RWPE1 (cell line): ENCODE results near the gene CCSER2.

ENCODE experiments used
- CTCF ChIA-PET: fragments of 350-600 bp; sonication (Branson Sonifier 250); formaldehyde crosslinking; extraction: SDS; loops from one replicate; lab custom pipeline; 2021; lab: Yijun Ruan, JAX
- POLR2A ChIA-PET: fragments of 400-600 bp; formaldehyde crosslinking; extraction: SDS; loops from one replicate; lab custom pipeline; 2020; ENCODE audit warnings: antibody characterized with exemption; ENCODE audit not compliant: low non-redundant PET; lab: Yijun Ruan, JAX
- DNase-seq: peaks from one replicate; pipeline ENCODE4 v3.0.0; 2012; ENCODE audit warnings: low spot score
- H3K27ac ChIP-seq: fragments of 450-650 bp; 2 replicates; pipeline ENCODE4 v1.5.1; 2017
- TF ChIP-seq, protein P1 (sequence below): fragments of 450-650 bp; conservative IDR thresholded peaks from 2 replicates; pipeline ENCODE4 v1.5.1; 2017; ENCODE audit warnings: low read depth, mild to moderate bottlenecking

Gene CCSER2

DNA sequence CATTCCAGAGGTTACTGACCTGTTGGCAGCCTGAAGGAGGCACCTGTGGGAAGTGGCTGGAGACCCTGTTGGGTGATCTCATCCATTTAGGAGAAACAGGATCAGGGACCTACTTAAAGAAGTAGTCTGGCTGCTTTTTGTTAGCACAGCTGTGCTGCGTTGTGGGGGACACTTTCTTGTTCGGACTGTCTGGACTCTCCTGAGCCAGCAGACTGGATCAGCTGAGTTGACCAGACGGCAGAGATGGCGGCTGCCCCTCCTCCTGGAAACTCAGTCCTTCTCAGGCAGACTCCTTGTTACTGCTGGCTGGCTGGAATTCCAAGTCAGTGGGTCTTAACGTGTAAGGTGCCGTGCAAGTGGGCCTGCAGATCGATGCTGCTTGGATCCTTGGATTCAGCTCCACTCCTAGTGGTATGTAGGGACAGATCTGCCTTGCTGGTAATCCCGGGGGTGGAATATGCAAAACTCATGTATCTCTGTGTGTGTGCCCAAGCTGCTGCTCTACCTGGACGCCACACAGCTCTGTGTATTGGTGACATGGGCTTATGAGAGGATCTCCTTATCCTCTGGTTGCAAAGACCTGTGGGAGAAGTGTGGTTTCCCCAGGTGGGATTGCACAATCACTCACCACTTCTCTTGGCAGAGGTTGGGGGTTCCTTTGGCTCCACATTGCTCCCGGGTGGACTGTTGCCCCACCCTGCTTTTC lies 87.3 kb downstream of the CCSER2 start:
- ChIA-PET CTCF (interaction anchor here (0.9 kb wide), 1 partner anchor 10 kb away, joined by 4 read pairs; no protein-coding TSS in a partner anchor), POLR2A (interaction anchor here (0.5 kb wide), 1 partner anchor 37 kb away, joined by 3 read pairs; no protein-coding TSS in a partner anchor)
- H3K27ac ChIP-seq: 0 out of 2 replicates have a peak overlapping the region, but pooled peaks have one; percentile 14
- no peak for DNase-seq
- TF ChIP-seq, protein P1, sequence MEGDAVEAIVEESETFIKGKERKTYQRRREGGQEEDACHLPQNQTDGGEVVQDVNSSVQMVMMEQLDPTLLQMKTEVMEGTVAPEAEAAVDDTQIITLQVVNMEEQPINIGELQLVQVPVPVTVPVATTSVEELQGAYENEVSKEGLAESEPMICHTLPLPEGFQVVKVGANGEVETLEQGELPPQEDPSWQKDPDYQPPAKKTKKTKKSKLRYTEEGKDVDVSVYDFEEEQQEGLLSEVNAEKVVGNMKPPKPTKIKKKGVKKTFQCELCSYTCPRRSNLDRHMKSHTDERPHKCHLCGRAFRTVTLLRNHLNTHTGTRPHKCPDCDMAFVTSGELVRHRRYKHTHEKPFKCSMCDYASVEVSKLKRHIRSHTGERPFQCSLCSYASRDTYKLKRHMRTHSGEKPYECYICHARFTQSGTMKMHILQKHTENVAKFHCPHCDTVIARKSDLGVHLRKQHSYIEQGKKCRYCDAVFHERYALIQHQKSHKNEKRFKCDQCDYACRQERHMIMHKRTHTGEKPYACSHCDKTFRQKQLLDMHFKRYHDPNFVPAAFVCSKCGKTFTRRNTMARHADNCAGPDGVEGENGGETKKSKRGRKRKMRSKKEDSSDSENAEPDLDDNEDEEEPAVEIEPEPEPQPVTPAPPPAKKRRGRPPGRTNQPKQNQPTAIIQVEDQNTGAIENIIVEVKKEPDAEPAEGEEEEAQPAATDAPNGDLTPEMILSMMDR: no peak

DNA sequence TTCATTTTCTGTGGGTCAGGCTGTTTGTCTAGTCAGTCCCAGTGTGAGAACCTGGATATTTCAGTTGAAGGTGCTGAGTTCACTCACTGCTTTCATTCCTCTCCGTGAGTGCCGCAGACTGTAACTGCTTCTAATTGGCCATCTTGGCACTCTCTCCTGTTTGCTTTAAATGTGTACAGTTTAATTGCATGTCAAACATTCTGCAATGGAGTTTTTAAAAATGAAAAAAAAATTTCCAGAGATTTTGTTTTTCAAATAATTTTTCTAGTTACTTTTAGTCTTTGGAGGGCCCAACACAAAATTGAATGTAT lies 87.8 kb downstream of the CCSER2 start:
- DNase-seq: no peak
- POLR2A ChIA-PET: interaction anchor here (0.5 kb wide), 1 partner anchor 36 kb away, joined by 3 read pairs; no protein-coding TSS in a partner anchor
- TF ChIP-seq, protein P1: no peak
- H3K27ac ChIP-seq: 0 out of 2 replicates have a peak overlapping the region, but pooled peaks have one; percentile 14
- CTCF ChIA-PET: interaction anchor here (0.9 kb wide), 1 partner anchor 11 kb away, joined by 4 read pairs; no protein-coding TSS in a partner anchor

DNA sequence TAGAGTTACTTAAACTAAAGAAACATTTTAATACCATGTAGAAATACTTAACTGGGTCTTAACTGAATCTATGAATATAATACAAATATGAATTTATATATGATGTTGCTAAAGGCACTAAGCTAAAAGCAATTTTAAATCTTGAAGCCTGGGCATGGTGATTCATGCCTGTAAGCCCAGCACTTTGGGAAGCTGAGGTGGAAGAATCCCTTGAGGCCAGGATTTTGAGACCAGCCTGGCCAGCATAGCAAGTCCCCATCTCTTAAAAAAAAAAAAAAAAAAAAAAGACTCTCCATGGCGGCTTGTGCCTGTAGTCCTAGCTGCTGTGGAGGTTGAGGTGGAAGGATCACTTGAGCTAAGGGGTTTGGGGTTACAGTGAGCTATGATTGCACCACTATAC lies 95.3 kb downstream of the CCSER2 start:
- TF ChIP-seq, protein P1: no peak
- no peak for DNase-seq
- CTCF ChIA-PET: no interaction called here
- POLR2A ChIA-PET: interaction anchor here (0.6 kb wide), 1 partner anchor 71 kb away, joined by 5 read pairs; no protein-coding TSS in a partner anchor
- no peak overlapping the region for H3K27ac ChIP-seq

DNA sequence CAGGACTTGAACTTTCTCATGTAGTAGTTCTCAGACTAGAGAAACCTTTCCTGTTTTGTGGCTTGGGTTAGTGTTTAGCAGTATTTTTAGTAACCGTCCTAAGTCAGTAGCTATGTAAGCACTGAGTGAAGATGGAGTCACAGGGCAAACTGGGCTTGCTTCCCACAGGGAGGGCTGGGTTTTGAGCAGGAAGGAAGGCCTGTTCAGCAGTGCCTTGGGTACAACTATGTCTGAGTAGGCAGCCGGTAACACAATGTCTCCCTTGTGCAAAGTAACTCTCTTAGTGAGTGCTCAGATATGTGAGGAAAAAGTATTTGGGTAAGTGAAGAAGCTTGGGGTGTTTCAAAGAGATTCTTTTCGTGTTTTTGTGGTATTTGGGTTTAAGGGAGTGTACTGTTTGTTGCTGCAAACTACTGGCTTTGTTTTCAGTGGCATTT lies 96.4 kb downstream of the CCSER2 start:
- peak overlapping the region; percentile 41; the same call in 1 of the 2 replicates for H3K27ac ChIP-seq
- POLR2A ChIA-PET: no interaction called here
- DNase-seq: peak; percentile 54
- CTCF ChIA-PET: interaction anchor here (0.6 to 0.8 kb wide), 2 partner anchors 23 to 112 kb away, joined by 3 to 4 read pairs; no protein-coding TSS in a partner anchor
- TF ChIP-seq, protein P1: no peak

DNA sequence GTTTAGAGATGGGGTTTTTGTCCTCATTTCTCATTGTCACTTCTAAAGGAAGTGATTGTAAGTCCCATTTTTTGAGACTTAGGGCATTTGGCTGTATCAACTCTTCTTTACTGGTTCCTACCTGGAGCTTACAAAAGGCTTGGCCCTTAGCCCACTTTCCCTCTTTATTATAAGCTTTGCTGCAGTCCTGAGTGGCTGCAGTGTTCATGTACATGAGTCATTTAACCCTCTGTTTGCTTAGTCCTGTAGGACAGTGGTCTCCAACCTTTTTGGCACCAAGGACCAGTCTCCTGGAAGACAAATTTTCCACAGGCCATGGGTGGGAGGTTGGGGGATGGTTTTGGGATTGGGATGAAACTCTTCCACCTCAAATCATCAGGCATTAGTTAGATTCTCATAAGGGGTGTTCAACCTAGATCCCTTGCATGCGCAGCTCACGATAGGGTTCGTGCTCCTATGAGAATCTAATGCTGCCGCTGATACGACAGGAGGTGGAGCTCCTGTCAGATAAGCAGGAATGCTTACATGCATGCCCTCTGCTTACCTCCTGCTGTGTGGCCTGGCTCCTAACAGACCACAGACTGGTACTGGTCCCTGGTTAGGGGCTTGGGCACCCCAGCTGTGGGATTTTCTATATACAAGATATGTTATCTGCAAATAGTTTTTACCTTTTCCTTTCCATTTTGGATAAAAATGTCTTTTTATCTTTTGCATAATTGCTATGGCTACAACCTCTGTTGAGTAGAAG lies 99.7 kb downstream of the CCSER2 start:
- H3K27ac ChIP-seq: no peak overlapping the region
- CTCF ChIA-PET: interaction anchor here (0.5 to 1.0 kb wide), 5 partner anchors 26 to 285 kb away, joined by 3 to 4 read pairs (median 3); no protein-coding TSS in a partner anchor
- no peak for DNase-seq
- TF ChIP-seq, protein P1: no peak
- POLR2A ChIA-PET: no interaction called here

DNA sequence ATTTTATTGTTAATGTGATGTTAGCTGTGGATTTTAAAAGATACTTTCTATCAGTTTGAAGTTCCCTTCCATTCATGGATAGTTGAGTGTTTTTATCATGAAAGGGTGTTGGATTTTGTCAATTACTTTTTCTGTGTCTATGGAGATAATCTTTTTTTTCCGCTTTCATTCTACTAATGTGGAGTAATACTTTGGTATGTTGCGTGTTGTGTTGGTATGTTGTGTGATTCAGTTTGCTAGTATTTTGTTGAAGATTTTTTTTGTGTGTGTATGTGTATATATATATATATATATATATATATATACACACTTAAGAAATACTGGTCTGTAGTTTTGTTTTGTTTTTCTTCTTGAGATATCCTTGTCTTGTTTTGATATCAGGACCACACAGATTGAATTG lies 100.3 kb downstream of the CCSER2 start:
- H3K27ac ChIP-seq: no peak overlapping the region
- ChIA-PET POLR2A (no interaction called here), CTCF (interaction anchor here (0.8 to 1.0 kb wide), 3 partner anchors 54 to 164 kb away, joined by 3 read pairs; no protein-coding TSS in a partner anchor)
- DNase-seq: no peak
- TF ChIP-seq, protein P1: no peak
